ENCODE results near the gene NUP205. TPM values are rescaled to one million over a fixed set of nuclear protein-coding genes. Genes with fewer than 3 reads are reported as not detected.

NUP205 gene
- total and polyA plus RNA-seq, 2 of the 13 experiments (the other 11 are each of a cell fraction or from before 2014, with no cell fraction given) = 46.2 to 87.2 TPM

DNA sequence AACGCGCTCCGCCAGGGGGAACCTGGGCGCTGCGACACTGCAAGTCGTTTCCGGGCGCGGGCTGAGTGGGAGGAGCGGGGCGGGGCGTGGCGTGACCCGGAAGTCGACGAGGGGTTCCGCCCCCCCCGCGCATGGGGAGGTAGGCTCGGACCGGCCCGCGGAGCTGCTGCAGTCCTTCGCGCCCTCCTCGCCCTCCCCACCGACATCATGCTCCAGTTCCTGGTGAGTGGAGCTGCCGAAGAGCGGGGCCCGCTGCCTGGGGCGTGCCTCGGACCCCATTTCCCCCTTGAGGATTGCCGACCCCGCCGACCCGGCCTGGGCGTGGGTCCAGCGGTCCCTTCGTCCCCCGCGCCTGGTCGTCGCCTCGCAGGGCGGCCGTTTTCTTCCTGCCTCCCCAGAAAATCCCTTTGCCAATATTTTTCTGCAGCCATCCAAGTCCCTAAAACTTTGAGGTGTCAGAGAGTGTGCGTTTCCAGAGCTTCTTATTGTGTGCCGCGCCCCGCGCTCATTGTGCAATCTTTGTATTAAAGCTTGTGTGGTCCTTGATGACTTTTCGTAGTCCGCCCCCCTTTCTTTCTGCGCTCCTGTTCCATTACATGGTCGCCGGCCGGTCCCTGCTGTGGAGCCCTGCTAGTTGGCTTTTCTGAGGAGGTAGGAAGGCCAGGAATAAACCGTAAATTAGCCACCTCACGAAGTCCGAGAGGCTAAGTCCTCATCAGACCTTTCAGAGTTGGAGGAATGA is 104.8 kb downstream of the NUP205 start, which contains the start of gene STMP1 (continued):
- TF ChIP-seq SNAPC4 (CRISPR knock-in tag; IDR thresholded peaks at IDR 0.05) = no peak
- TF ChIP-seq ZNF510 (CRISPR knock-in tag; IDR thresholded peaks at IDR 0.05; ENCODE audit: low read depth) = peak; percentile 93
- TF ChIP-seq REXO4 (CRISPR knock-in tag; IDR thresholded peaks at IDR 0.05; ENCODE audit: borderline replicate concordance) = no peak
- TF ChIP-seq SRSF4 (IDR thresholded peaks at IDR 0.05; ENCODE audit: low read depth, low read length, poor library complexity, severe bottlenecking) = no peak
- no peak for TF ChIP-seq HNRNPH1 (optimal IDR thresholded peaks at IDR 0.05; ENCODE audit: low read depth, low read length)
- no peak for TF ChIP-seq RFX3 (CRISPR knock-in tag; IDR thresholded peaks at IDR 0.05)
- TF ChIP-seq HHEX (CRISPR knock-in tag; IDR thresholded peaks at IDR 0.05) = no peak
- TF ChIP-seq, protein P1, sequence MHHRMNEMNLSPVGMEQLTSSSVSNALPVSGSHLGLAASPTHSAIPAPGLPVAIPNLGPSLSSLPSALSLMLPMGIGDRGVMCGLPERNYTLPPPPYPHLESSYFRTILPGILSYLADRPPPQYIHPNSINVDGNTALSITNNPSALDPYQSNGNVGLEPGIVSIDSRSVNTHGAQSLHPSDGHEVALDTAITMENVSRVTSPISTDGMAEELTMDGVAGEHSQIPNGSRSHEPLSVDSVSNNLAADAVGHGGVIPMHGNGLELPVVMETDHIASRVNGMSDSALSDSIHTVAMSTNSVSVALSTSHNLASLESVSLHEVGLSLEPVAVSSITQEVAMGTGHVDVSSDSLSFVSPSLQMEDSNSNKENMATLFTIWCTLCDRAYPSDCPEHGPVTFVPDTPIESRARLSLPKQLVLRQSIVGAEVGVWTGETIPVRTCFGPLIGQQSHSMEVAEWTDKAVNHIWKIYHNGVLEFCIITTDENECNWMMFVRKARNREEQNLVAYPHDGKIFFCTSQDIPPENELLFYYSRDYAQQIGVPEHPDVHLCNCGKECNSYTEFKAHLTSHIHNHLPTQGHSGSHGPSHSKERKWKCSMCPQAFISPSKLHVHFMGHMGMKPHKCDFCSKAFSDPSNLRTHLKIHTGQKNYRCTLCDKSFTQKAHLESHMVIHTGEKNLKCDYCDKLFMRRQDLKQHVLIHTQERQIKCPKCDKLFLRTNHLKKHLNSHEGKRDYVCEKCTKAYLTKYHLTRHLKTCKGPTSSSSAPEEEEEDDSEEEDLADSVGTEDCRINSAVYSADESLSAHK (CRISPR knock-in tag; IDR thresholded peaks at IDR 0.05; ENCODE audit: borderline replicate concordance) = no peak
- TF ChIP-seq ZNF234 (CRISPR knock-in tag; conservative IDR thresholded peaks at IDR 0.05) = no peak
- TF ChIP-seq ZNF609 (CRISPR knock-in tag; IDR thresholded peaks at IDR 0.05; ENCODE audit: borderline replicate concordance) = peak; percentile 62
- no peak for TF ChIP-seq GPN1 (CRISPR knock-in tag; IDR thresholded peaks at IDR 0.05; ENCODE audit: borderline replicate concordance)
- TF ChIP-seq CREB1 (IDR thresholded peaks at IDR 0.05) = peak; percentile 81
- peak; percentile 72 for TF ChIP-seq CREB1 (CRISPR knock-in tag; IDR thresholded peaks at IDR 0.05)
- no peak for TF ChIP-seq KAT2B (IDR thresholded peaks at IDR 0.05; ENCODE audit: borderline replicate concordance, low read depth, low read length)
- TF ChIP-seq ZFP41 (CRISPR knock-in tag; IDR thresholded peaks at IDR 0.05; ENCODE audit: borderline replicate concordance) = no peak; the same call in 1 of the 2 replicates
- TF ChIP-seq MAF1 (CRISPR knock-in tag; IDR thresholded peaks at IDR 0.05; ENCODE audit: borderline replicate concordance) = peak; percentile 67; the same call in 1 of the 2 replicates
- TF ChIP-seq NAIF1 (CRISPR knock-in tag; IDR thresholded peaks at IDR 0.05; ENCODE audit: borderline replicate concordance) = no peak
- no peak for TF ChIP-seq SIN3B (IDR thresholded peaks at IDR 0.05; ENCODE audit: low read length)

Data from HepG2 (cell line).